OCI-LY3 (cell line): ENCODE results near the gene CHST13.

Source experiments
- EZH2phosphoT487 ChIP-seq: fragments of 200-600 bp; shearing (Covaris generic); IDR thresholded peaks from 2 replicates; pipeline ENCODE4 v1.6.1; 2018; ENCODE audit warnings: antibody characterized with exemption, mixed run types, low read depth
- TF ChIP-seq, protein P1 (sequence below): fragments of 200-600, 300-600 bp; sonication (generic); IDR thresholded peaks from 2 replicates; pipeline ENCODE4 v1.5.1; 2014; ENCODE audit warnings: antibody characterized with exemption, low read length, low read depth

GRCh38 chr3:126562737-126563276, 38.9 kb downstream of the CHST13 start:
- TF ChIP-seq, protein P1, sequence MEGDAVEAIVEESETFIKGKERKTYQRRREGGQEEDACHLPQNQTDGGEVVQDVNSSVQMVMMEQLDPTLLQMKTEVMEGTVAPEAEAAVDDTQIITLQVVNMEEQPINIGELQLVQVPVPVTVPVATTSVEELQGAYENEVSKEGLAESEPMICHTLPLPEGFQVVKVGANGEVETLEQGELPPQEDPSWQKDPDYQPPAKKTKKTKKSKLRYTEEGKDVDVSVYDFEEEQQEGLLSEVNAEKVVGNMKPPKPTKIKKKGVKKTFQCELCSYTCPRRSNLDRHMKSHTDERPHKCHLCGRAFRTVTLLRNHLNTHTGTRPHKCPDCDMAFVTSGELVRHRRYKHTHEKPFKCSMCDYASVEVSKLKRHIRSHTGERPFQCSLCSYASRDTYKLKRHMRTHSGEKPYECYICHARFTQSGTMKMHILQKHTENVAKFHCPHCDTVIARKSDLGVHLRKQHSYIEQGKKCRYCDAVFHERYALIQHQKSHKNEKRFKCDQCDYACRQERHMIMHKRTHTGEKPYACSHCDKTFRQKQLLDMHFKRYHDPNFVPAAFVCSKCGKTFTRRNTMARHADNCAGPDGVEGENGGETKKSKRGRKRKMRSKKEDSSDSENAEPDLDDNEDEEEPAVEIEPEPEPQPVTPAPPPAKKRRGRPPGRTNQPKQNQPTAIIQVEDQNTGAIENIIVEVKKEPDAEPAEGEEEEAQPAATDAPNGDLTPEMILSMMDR, result no peak
- TF ChIP-seq EZH2phosphoT487, result no peak
